Epithelial cell of proximal tubule (primary cell): ENCODE results near the gene KL. TPM values are rescaled to one million over a fixed set of nuclear protein-coding genes. Genes with fewer than 3 reads are reported as not detected.

ENCODE experiments used
- DNase-seq: peaks from one replicate; pipeline ENCODE4 v3.0.0-alpha.2; 2011; ENCODE audit warnings: low read depth
- H3K4me3 ChIP-seq: 2 replicates; pipeline ENCODE4 v1.5.1; 2011; ENCODE audit warnings: low read depth, mild to moderate bottlenecking, low read length
- CTCF ChIP-seq: conservative IDR thresholded peaks from 2 replicates; pipeline ENCODE4 v1.5.1; 2012; ENCODE audit warnings: low read depth, mild to moderate bottlenecking, low read length
- total RNA-seq: library from RNA; depleted of rRNA; stranded (reverse); fragments of >200 nt; gene quantifications from 2 replicates; pipeline ENCODE4 v1.2.3, GENCODE V29; 2015

KL gene
- total RNA-seq, 1 donor from 2014 or later, result 1.4 TPM

GRCh38 chr13:33033051-33033812, 17.0 kb downstream of the KL start:
- no peak for DNase-seq
- no peak for TF ChIP-seq CTCF
- H3K4me3 ChIP-seq, result no peak overlapping the region

- no peak overlapping the region for H3K4me3 ChIP-seq
- no peak for DNase-seq
- no peak for TF ChIP-seq CTCF
Observed at GRCh38 chr13:33033986-33034385, 17.8 kb downstream of the KL start.

GRCh38 chr13:33034882-33035520, 18.8 kb downstream of the KL start:
- no peak for TF ChIP-seq CTCF
- no peak for DNase-seq
- H3K4me3 ChIP-seq, result no peak overlapping the region

GRCh38 chr13:33037673-33038072, 21.4 kb downstream of the KL start:
- DNase-seq, result no peak
- H3K4me3 ChIP-seq, result no peak overlapping the region
- no peak for TF ChIP-seq CTCF

GRCh38 chr13:33040090-33040489, 23.9 kb downstream of the KL start:
- no peak for TF ChIP-seq CTCF
- no peak for DNase-seq

GRCh38 chr13:33045851-33046592, 29.8 kb downstream of the KL start:
- no peak overlapping the region for H3K4me3 ChIP-seq
- no peak for TF ChIP-seq CTCF
- DNase-seq, result no peak

More at GRCh38 chr13:33040090-33040489, 23.9 kb downstream of the KL start:
- H3K4me3 ChIP-seq, result no peak overlapping the region
